ENCODE measurements around the gene SLC8A3.

GRCh38 chr14:70061108-70061507 lies 127.6 kb downstream of the SLC8A3 start:
- no peak for TF ChIP-seq CTCF (IDR thresholded peaks at IDR 0.05)
- no peak for TF ChIP-seq POLR2AphosphoS5 (IDR thresholded peaks at IDR 0.05; ENCODE audit: insufficient read depth in 1 of 2, low read depth in 1 of 2)
